NCI-H1105 treated with DMSO at 0.1 percent for 48 hours (cell line): ENCODE measurements around the gene CAMK2N2.
A peak's percentile ranks its signal among the peaks of the same experiment; 100 is the strongest.

Source experiments
- DNase-seq: peaks from one replicate; lab custom pipeline; 2025; lab: John Stamatoyannopoulos, UW

CAMK2N2 gene

GRCh38 chr3:184261270-184261853 lies at the start of gene CAMK2N2:
Gene CAMK2N2 (minus strand): TSS chr3:184261553. CDS start chr3:184261285, 268 bp downstream.
- DNase-seq, result peak; percentile 97

- DNase-seq, result no peak
These were observed 47.4 kb upstream of the CAMK2N2 start for GRCh38 chr3:184308744-184309143.

GRCh38 chr3:184307915-184308314 lies 46.6 kb upstream of the CAMK2N2 start:
- no peak for DNase-seq

GRCh38 chr3:184306341-184306972 lies 45.1 kb upstream of the CAMK2N2 start:
- DNase-seq, result no peak

GRCh38 chr3:184305577-184305976 lies 44.2 kb upstream of the CAMK2N2 start:
- DNase-seq, result no peak

GRCh38 chr3:184300378-184300720 lies 39.0 kb upstream of the CAMK2N2 start:
- DNase-seq, result no peak

GRCh38 chr3:184299488-184300377 lies 38.4 kb upstream of the CAMK2N2 start:
- DNase-seq, result peak; percentile 43

GRCh38 chr3:184298759-184299487 lies 37.6 kb upstream of the CAMK2N2 start, which contains the start of gene PSMD2:
Gene PSMD2 (plus strand): TSS chr3:184299241. CDS start chr3:184299267, 26 bp downstream.
- DNase-seq, result peak; percentile 98

GRCh38 chr3:184296616-184297015 lies 35.3 kb upstream of the CAMK2N2 start:
- DNase-seq, result no peak

GRCh38 chr3:184295771-184296170 lies 34.4 kb upstream of the CAMK2N2 start:
- DNase-seq, result no peak

- DNase-seq, result no peak
These were observed 30.5 kb upstream of the CAMK2N2 start for GRCh38 chr3:184291738-184292445.

GRCh38 chr3:184291044-184291737 lies 29.8 kb upstream of the CAMK2N2 start:
- DNase-seq, result no peak

- no peak for DNase-seq
These were observed 29.0 kb upstream of the CAMK2N2 start for GRCh38 chr3:184290331-184290730.

- peak; percentile 76 for DNase-seq
These were observed 28.1 kb upstream of the CAMK2N2 start for GRCh38 chr3:184289426-184289938.

GRCh38 chr3:184284696-184285095 lies 23.3 kb upstream of the CAMK2N2 start:
- peak; percentile 93 for DNase-seq

GRCh38 chr3:184283681-184284080 lies 22.3 kb upstream of the CAMK2N2 start:
- DNase-seq, result no peak

GRCh38 chr3:184282941-184283340 lies 21.6 kb upstream of the CAMK2N2 start:
- no peak for DNase-seq

GRCh38 chr3:184277366-184277765 lies 16.0 kb upstream of the CAMK2N2 start:
- DNase-seq, result no peak

GRCh38 chr3:184275961-184276910 lies 14.9 kb upstream of the CAMK2N2 start, which contains the start of gene ECE2:
Gene ECE2 (plus strand): TSS chr3:184276022. CDS start chr3:184276154, 132 bp downstream.
- no peak for DNase-seq

- no peak for DNase-seq
These were observed 14.0 kb upstream of the CAMK2N2 start for GRCh38 chr3:184275381-184275701.
